CD14-positive monocyte (primary cell): ENCODE data around the gene ZNF70. TPM values are rescaled to one million over a fixed set of nuclear protein-coding genes. Genes with fewer than 3 reads are reported as not detected.

Source experiments
- DNase-seq, 3 donors: peaks; one replicate each; pipeline ENCODE4 v3.0.0-alpha.2; 2011 to 2022
- H2AFZ ChIP-seq: 2 replicates; pipeline ENCODE4 v1.6.0; 2012; ENCODE audit warnings: mild to moderate bottlenecking, low read depth, low read length, inconsistent platforms; ENCODE audit not compliant: insufficient read depth, poor library complexity, severe bottlenecking
- H3K27ac ChIP-seq, 2 donors: 1 replicate in 1 of 2; 2 replicates in 1 of 2; pipeline ENCODE4 v1.5.1; 2012 to 2013; ENCODE audit warnings: low read length in 2 of 2, control low read depth in 1 of 2, inconsistent platforms in 1 of 2, low read depth in 1 of 2, mild to moderate bottlenecking in 1 of 2
- H3K27me3 ChIP-seq, 2 donors: one replicate each; pipeline versions ENCODE4 v1.6.0 to v1.6.1; 2011 to 2013; ENCODE audit warnings: low read length in 2 of 2; ENCODE audit not compliant: control insufficient read depth in 2 of 2, insufficient read depth in 2 of 2
- H3K36me3 ChIP-seq, 2 donors: replicated peaks in 1 of 2; 1 replicate in 1 of 2; 2 replicates in 1 of 2; pipeline versions ENCODE4 v1.5.1 to v1.6.1; 2012 to 2013; ENCODE audit warnings: low read length in 2 of 2, control low read depth in 1 of 2, inconsistent platforms in 1 of 2, mild to moderate bottlenecking in 1 of 2; ENCODE audit not compliant: insufficient read depth in 2 of 2, control insufficient read depth in 1 of 2
- H3K4me1 ChIP-seq, 2 donors: 1 replicate in 1 of 2; 2 replicates in 1 of 2; pipeline versions ENCODE4 v1.5.1 to v1.6.1; 2012 to 2013; ENCODE audit warnings: low read length in 2 of 2, control low read depth in 1 of 2, inconsistent platforms in 1 of 2, mild to moderate bottlenecking in 1 of 2, moderate library complexity in 1 of 2; ENCODE audit not compliant: insufficient read depth in 2 of 2, control insufficient read depth in 1 of 2
- H3K4me2 ChIP-seq: replicated peaks from 2 replicates; pipeline ENCODE3; 2012; ENCODE audit warnings: low read length, moderate library complexity, mild to moderate bottlenecking; ENCODE audit not compliant: poor library complexity, severe bottlenecking; ENCODE audit errors: extremely low read depth
- H3K4me3 ChIP-seq, 3 experiments: fragments of 200-600 bp in 1 of 3; sonication (generic) in 1 of 3; replicated peaks in 1 of 3; 1 replicate in 2 of 3; 2 replicates in 1 of 3; pipeline ENCODE4 v1.5.1; 2011 to 2013; ENCODE audit warnings: low read length in 3 of 3, mild to moderate bottlenecking in 3 of 3, control low read depth in 2 of 3, low read depth in 2 of 3, inconsistent platforms in 1 of 3, moderate library complexity in 1 of 3
- H3K79me2 ChIP-seq: 2 replicates; pipeline ENCODE4 v1.6.0; 2012; ENCODE audit warnings: mild to moderate bottlenecking, control low read depth, inconsistent platforms, low read length, moderate library complexity; ENCODE audit not compliant: insufficient read depth
- H3K9ac ChIP-seq: 2 replicates; pipeline ENCODE4 v1.6.0; 2017; ENCODE audit warnings: low read length, mild to moderate bottlenecking; ENCODE audit not compliant: insufficient read depth, poor library complexity, severe bottlenecking
- H3K9me3 ChIP-seq, 2 donors: replicated peaks in 1 of 2; 1 replicate in 1 of 2; 2 replicates in 1 of 2; pipeline versions ENCODE4 v1.5.1 to v1.6.1; 2012 to 2013; ENCODE audit warnings: low read length in 2 of 2, control low read depth in 1 of 2; ENCODE audit not compliant: control insufficient read depth in 1 of 2, insufficient read depth in 1 of 2
- H4K20me1 ChIP-seq: 2 replicates; pipeline ENCODE4 v1.6.0; 2012; ENCODE audit warnings: mild to moderate bottlenecking, low read length, control low read depth, moderate library complexity; ENCODE audit not compliant: insufficient read depth
- H3K27ac Mint-ChIP-seq, 7 donors: one replicate each; pipeline ENCODE4 v1.8.0; 2020; ENCODE audit warnings: mild to moderate bottlenecking in 7 of 7, mixed read lengths in 7 of 7, moderate library complexity in 6 of 7, inconsistent platforms in 2 of 7
- H3K27me3 Mint-ChIP-seq, 3 donors: one replicate each; pipeline ENCODE4 v1.8.0; 2021 to 2022; ENCODE audit warnings: low read depth in 3 of 3, mild to moderate bottlenecking in 3 of 3, mixed read lengths in 3 of 3, moderate library complexity in 3 of 3, inconsistent platforms in 1 of 3
- H3K36me3 Mint-ChIP-seq, 2 donors: one replicate each; pipeline ENCODE4 v1.8.0; 2020; ENCODE audit warnings: mixed read lengths in 2 of 2, inconsistent platforms in 1 of 2, mild to moderate bottlenecking in 1 of 2
- H3K4me1 Mint-ChIP-seq: one replicate; pipeline ENCODE4 v1.8.0; 2020; ENCODE audit warnings: mild to moderate bottlenecking, mixed read lengths
- H3K4me3 Mint-ChIP-seq, 2 donors: one replicate each; pipeline ENCODE4 v1.8.0; 2020; ENCODE audit warnings: mild to moderate bottlenecking in 2 of 2, mixed read lengths in 2 of 2, moderate library complexity in 1 of 2
- H3K9me3 Mint-ChIP-seq, 7 donors: one replicate each; pipeline ENCODE4 v1.8.0; 2020 to 2022; ENCODE audit warnings: mixed read lengths in 7 of 7, mild to moderate bottlenecking in 6 of 7, moderate library complexity in 6 of 7, inconsistent platforms in 2 of 7
- CTCF ChIP-seq: fragments of 200-600 bp; IDR thresholded peaks from one replicate; pipeline ENCODE4 v1.8.0; 2022; ENCODE audit warnings: antibody characterized with exemption, mild to moderate bottlenecking
- WGBS: methylation state at CpG from one replicate; pipeline ENCODE4 v1.1.5; 2013; ENCODE audit warnings: missing lambda C conversion rate; ENCODE audit not compliant: insufficient coverage; 5-methylcytosine and 5-hydroxymethylcytosine counted together
- intact Hi-C, 2 donors: fragments of 100-400 bp; cut with micrococcal nuclease; formaldehyde crosslinking; loops; one replicate each; pipeline versions ENCODE4 v1.15.0 to v1.15.1; 2023
- polyA plus RNA-seq, 3 donors: library from polyadenylated mRNA; depleted of rRNA in 1 of 3; unstranded in 2 of 3; stranded (reverse) in 1 of 3; fragments of 300-500 nt in 2 of 3; fragments of >200 nt in 1 of 3; fragmentation: Illumina TruSeq in 2 of 3; gene quantifications; 1 replicate in 2 of 3; 2 replicates in 1 of 3; pipeline ENCODE4 v1.2.3, GENCODE V29; 2012 to 2021

ZNF70 gene
- polyA plus RNA-seq, 3 donors: 0.04 to 0.85 (median 0.09) TPM

- H3K4me3 ChIP-seq: peak overlapping the region in 1 of 3 experiments; percentile 45
- H3K9me3 Mint-ChIP-seq: no peaks in the 10 kb centered on the region
- H3K27me3 ChIP-seq: no peaks in the 10 kb centered on the region
- peaks cover 65 to 73% of the 10 kb centered on the region in 2 donors for H3K36me3 Mint-ChIP-seq
- peaks cover 6% of the 10 kb centered on the region for H4K20me1 ChIP-seq
- H3K9me3 ChIP-seq: no peaks in the 10 kb centered on the region
- H3K9ac ChIP-seq: peak overlapping the region; percentile 67
- 9% methylated on average over 11 of the region's 13 CpGs for WGBS
- H3K4me1 ChIP-seq: peaks cover 40 to 41% of the 10 kb centered on the region in 2 donors
- peak overlapping the region; percentile 71 to 87 for H3K4me3 Mint-ChIP-seq
- H3K79me2 ChIP-seq: peaks cover 14% of the 10 kb centered on the region
- peak overlapping the region; percentile 95 to 98 (median 97) for H3K27ac Mint-ChIP-seq
- intact Hi-C loops: no loop called here
- peak overlapping the region; percentile 66 for H2AFZ ChIP-seq
- peak overlapping the region; percentile 60 for H3K4me2 ChIP-seq
- H3K27me3 Mint-ChIP-seq: no peaks in the 10 kb centered on the region
- H3K4me1 Mint-ChIP-seq: peaks cover 41% of the 10 kb centered on the region
- H3K36me3 ChIP-seq: peaks cover 47 to 73% of the 10 kb centered on the region in 2 donors
- no peak for TF ChIP-seq CTCF
- DNase-seq: peak; percentile 88 to 91 (median 89)
- H3K27ac ChIP-seq: peak overlapping the region; percentile 78 to 90
Measured at GRCh38 chr22:23696326-23696851, 54.5 kb downstream of the ZNF70 start.

GRCh38 chr22:23695571-23696325 lies 55.2 kb downstream of the ZNF70 start:
- intact Hi-C loops: no loop called here
- peak overlapping the region; percentile 67 for H3K9ac ChIP-seq
- peak overlapping the region; percentile 93 to 98 (median 97) for H3K27ac Mint-ChIP-seq
- peaks cover 3% of the 10 kb centered on the region for H4K20me1 ChIP-seq
- H3K9me3 ChIP-seq: no peaks in the 10 kb centered on the region
- DNase-seq: peak; percentile 12 to 78 (median 26)
- H2AFZ ChIP-seq: peak overlapping the region; percentile 66
- peak overlapping the region; percentile 60 for H3K4me2 ChIP-seq
- peaks cover 40 to 73% of the 10 kb centered on the region in 2 donors for H3K36me3 ChIP-seq
- 51% methylated on average over 18 of the region's 19 CpGs for WGBS
- H3K4me3 Mint-ChIP-seq: peak overlapping the region; percentile 71 to 87
- H3K4me3 ChIP-seq: peak overlapping the region in 1 of 3 experiments; percentile 45
- peaks cover 65 to 75% of the 10 kb centered on the region in 2 donors for H3K36me3 Mint-ChIP-seq
- H3K27ac ChIP-seq: peak overlapping the region; percentile 78 to 90
- H3K4me1 Mint-ChIP-seq: peaks cover 41% of the 10 kb centered on the region
- H3K27me3 ChIP-seq: no peaks in the 10 kb centered on the region
- H3K27me3 Mint-ChIP-seq: no peaks in the 10 kb centered on the region
- H3K9me3 Mint-ChIP-seq: no peaks in the 10 kb centered on the region
- peaks cover 40 to 41% of the 10 kb centered on the region in 2 donors for H3K4me1 ChIP-seq
- H3K79me2 ChIP-seq: peaks cover 11% of the 10 kb centered on the region
- TF ChIP-seq CTCF: no peak
